C4-2B (cell line): Measurements from ENCODE around the gene C11orf86.

ENCODE experiments used
- H3K27ac ChIP-seq: fragments of 450-650 bp; 2 replicates; pipeline ENCODE4 v1.5.1; 2017
- ZFX ChIP-seq: fragments of 450-650 bp; IDR thresholded peaks from 2 replicates; pipeline ENCODE4 v1.6.1; 2017
- TF ChIP-seq, protein P1 (sequence below): fragments of 450-650 bp; conservative IDR thresholded peaks from 2 replicates; pipeline ENCODE4 v1.5.1; 2017; ENCODE audit warnings: mild to moderate bottlenecking

C11orf86 gene

DNA sequence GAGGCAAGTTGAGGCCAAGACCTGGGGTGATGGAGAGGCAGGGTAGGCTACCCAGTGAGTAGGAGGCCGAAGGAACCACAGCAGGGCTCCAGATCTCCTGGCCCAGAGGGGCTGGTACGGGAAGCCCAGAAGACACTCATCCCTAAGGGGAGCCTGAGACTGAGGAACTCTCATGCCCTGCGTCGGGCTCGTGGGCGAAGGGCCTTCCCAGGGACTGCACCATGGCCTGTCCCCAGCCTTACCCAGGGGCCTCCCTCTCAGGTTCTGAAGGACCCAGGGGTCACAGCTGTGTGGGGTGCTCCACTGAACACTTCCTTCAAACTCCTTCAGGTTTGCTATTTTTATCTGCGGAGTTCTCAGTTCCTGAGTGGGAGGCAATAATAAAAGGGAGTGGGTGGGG, 32.0 kb downstream of the C11orf86 start:
- H3K27ac ChIP-seq, result no peak overlapping the region
- TF ChIP-seq, protein P1, sequence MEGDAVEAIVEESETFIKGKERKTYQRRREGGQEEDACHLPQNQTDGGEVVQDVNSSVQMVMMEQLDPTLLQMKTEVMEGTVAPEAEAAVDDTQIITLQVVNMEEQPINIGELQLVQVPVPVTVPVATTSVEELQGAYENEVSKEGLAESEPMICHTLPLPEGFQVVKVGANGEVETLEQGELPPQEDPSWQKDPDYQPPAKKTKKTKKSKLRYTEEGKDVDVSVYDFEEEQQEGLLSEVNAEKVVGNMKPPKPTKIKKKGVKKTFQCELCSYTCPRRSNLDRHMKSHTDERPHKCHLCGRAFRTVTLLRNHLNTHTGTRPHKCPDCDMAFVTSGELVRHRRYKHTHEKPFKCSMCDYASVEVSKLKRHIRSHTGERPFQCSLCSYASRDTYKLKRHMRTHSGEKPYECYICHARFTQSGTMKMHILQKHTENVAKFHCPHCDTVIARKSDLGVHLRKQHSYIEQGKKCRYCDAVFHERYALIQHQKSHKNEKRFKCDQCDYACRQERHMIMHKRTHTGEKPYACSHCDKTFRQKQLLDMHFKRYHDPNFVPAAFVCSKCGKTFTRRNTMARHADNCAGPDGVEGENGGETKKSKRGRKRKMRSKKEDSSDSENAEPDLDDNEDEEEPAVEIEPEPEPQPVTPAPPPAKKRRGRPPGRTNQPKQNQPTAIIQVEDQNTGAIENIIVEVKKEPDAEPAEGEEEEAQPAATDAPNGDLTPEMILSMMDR, result no peak
- TF ChIP-seq ZFX, result no peak

- TF ChIP-seq, protein P1, result no peak
- TF ChIP-seq ZFX, result no peak
- H3K27ac ChIP-seq, result no peak overlapping the region
Observed at GRCh38 chr11:67010296-67010905, 35.3 kb downstream of the C11orf86 start.

DNA sequence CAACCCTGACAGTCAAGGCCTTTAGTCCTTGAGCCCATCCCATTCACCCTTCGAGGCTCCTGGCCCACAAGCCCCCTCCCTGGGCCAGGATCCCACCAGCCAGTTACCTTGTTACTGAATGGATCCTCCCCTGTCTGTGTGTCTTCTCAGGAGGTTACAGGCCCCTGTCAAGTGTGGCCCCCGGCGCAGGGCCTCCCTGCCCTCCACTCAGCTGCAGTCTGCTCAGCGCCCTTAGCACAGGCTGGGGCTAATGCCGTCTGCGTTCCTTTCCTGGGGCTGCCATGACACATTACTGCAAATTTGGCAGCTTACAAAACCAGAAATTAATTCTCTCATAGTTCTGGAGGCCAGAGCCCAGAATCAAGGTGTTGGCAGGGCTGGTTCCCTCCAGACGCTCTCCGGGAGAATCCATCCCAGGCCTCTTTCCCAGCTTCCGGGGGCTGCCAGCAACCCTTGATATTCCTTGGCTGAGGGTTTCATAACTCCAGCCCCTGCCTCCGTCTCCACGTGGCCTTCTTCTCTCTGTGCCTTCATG, 38.5 kb downstream of the C11orf86 start:
- no peak for TF ChIP-seq ZFX
- TF ChIP-seq, protein P1, result no peak
- no peak overlapping the region for H3K27ac ChIP-seq

GRCh38 chr11:67014343-67014742, 39.2 kb downstream of the C11orf86 start:
- TF ChIP-seq, protein P1, result no peak
- TF ChIP-seq ZFX, result no peak
- no peak overlapping the region for H3K27ac ChIP-seq

DNA sequence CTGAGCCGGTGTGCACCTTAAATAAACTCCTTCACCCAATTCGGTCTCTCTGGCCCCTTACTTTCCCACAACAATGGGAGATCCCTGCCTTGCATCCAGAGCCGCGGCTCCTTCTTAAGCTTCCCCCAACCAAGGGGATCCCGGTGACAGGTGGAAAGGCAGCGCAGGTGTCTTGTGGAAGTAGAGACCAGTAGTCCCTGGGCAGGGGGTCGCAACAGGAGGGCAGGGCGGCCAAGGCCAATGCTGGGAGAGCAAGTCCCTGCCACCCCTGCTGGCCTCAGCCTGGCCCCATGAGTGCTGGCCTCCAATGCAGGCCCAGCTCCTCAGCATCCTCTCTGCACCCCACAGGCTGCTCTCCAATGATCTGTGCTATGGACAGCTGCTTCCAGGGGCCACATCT, 39.9 kb downstream of the C11orf86 start:
- TF ChIP-seq ZFX, result no peak
- TF ChIP-seq, protein P1, result no peak
- no peak overlapping the region for H3K27ac ChIP-seq

DNA sequence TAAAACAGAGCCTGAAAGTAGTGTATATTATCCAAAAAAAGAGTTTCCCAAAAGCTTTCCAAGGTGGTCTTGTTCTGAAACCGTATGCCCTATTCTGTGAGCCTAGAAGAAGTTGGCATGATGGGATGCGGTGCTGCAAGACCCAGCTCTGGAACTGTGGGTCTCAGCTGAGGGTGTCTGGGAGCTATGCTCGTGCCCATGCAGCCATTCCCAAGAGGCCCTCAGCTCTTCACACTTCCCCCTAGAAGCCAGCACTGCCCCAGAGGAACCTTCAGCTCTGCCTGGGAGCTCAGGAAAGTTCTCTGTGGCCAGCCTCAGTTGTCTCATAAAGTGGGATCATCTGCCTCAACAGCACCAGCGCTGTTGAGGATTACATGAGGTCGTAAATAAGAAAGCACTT, 41.4 kb downstream of the C11orf86 start:
- TF ChIP-seq ZFX, result no peak
- TF ChIP-seq, protein P1, result no peak
- no peak overlapping the region for H3K27ac ChIP-seq

DNA sequence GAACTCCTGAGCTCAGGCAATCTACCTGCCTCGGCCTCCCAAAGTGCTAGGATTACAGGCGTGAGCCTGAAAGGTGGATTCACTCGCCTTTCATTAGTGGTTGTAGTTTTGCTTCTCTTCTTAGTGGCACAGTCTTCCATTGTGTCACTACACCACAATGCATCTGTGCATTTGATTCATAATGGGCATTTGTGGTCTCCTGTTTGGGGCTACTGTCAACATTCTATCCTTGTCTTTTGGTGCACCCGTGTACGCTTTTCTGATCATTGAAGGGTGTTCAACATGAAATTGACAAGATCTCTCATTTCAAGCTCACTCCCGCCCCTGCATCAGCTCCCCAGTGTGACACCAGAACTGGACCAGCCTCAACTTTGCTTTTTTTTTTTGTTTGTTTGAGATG, 45.8 kb downstream of the C11orf86 start:
- H3K27ac ChIP-seq, result no peak overlapping the region

More for the DNA sequence above, 45.8 kb downstream of the C11orf86 start:
- TF ChIP-seq, protein P1, result no peak
- no peak for TF ChIP-seq ZFX
